GM23248 (cell line): Measurements from ENCODE around the gene CHAC1. TPM values are rescaled to one million over a fixed set of nuclear protein-coding genes. Genes with fewer than 3 reads are reported as not detected.
A peak's percentile ranks its signal among the peaks of the same experiment; 100 is the strongest.

ENCODE experiments used
- DNase-seq: peaks from one replicate; pipeline ENCODE4 v3.0.0-alpha.2; 2015
- H2AFZ ChIP-seq: fragments of 200-600 bp; sonication (generic); 2 replicates; pipeline ENCODE4 v1.6.1; 2016; ENCODE audit warnings: antibody characterized with exemption
- H3F3A ChIP-seq: fragments of 200-600 bp; sonication (generic); 2 replicates; pipeline ENCODE4 v1.6.1; 2016; ENCODE audit warnings: mild to moderate bottlenecking, antibody characterized with exemption, mixed run types; ENCODE audit not compliant: insufficient read depth
- H3K27ac ChIP-seq: fragments of 200-600 bp; sonication (generic); 2 replicates; pipeline ENCODE4 v1.5.1; 2016; ENCODE audit warnings: mild to moderate bottlenecking
- H3K27me3 ChIP-seq: fragments of 200-600 bp; sonication (generic); replicated peaks from 2 replicates; pipeline ENCODE4 v1.6.1; 2016; ENCODE audit warnings: mild to moderate bottlenecking; ENCODE audit not compliant: insufficient read depth
- H3K36me3 ChIP-seq: fragments of 200-600 bp; sonication (generic); 2 replicates; pipeline ENCODE4 v1.6.1; 2016; ENCODE audit warnings: low read depth, mild to moderate bottlenecking
- H3K4me1 ChIP-seq: fragments of 200-600 bp; sonication (generic); 2 replicates; pipeline ENCODE4 v1.6.1; 2016; ENCODE audit warnings: mild to moderate bottlenecking; ENCODE audit not compliant: insufficient read depth
- H3K4me2 ChIP-seq: fragments of 200-600 bp; sonication (generic); one replicate; pipeline ENCODE4 v1.6.1; 2016; ENCODE audit warnings: mild to moderate bottlenecking; ENCODE audit not compliant: unreplicated experiment
- H3K4me3 ChIP-seq: fragments of 200-600 bp; sonication (generic); 2 replicates; pipeline ENCODE4 v1.5.1; 2016; ENCODE audit warnings: mild to moderate bottlenecking
- H3K79me2 ChIP-seq: fragments of 200-600 bp; sonication (generic); 2 replicates; pipeline ENCODE4 v1.6.1; 2016; ENCODE audit warnings: mild to moderate bottlenecking; ENCODE audit not compliant: insufficient read depth
- H3K9ac ChIP-seq: fragments of 200-600 bp; sonication (generic); 2 replicates; pipeline ENCODE4 v1.6.1; 2016; ENCODE audit warnings: mild to moderate bottlenecking
- H3K9me2 ChIP-seq: fragments of 200-600 bp; sonication (generic); 2 replicates; pipeline ENCODE4 v1.6.1; 2016; ENCODE audit warnings: mixed run types, mild to moderate bottlenecking, moderate library complexity; ENCODE audit not compliant: insufficient read depth
- H3K9me3 ChIP-seq: fragments of 200-600 bp; sonication (generic); one replicate; pipeline ENCODE4 v1.6.1; 2017; ENCODE audit warnings: low read depth
- H4K20me1 ChIP-seq: fragments of 200-600 bp; sonication (generic); 2 replicates; pipeline ENCODE4 v1.6.0; 2016; ENCODE audit not compliant: insufficient read depth
- EZH2 ChIP-seq: fragments of 200-600 bp; sonication (generic); IDR thresholded peaks from 2 replicates; pipeline ENCODE4 v1.6.1; 2018; ENCODE audit warnings: antibody characterized with exemption, mild to moderate bottlenecking; ENCODE audit not compliant: insufficient read depth, poor library complexity, severe bottlenecking
- EZH2phosphoT487 ChIP-seq: fragments of 200-600 bp; sonication (generic); IDR thresholded peaks from 2 replicates; pipeline ENCODE4 v1.6.1; 2018; ENCODE audit warnings: antibody characterized with exemption, moderate library complexity, mild to moderate bottlenecking, low read depth; ENCODE audit not compliant: insufficient read depth
- WGBS, 2 experiments: methylation state at CpG; one replicate each; pipeline ENCODE4 v1.1.6; 2015 to 2017; ENCODE audit warnings: low lambda C conversion rate in 2 of 2, low coverage in 1 of 2; ENCODE audit errors: missing lambda C conversion rate in 2 of 2; 5-methylcytosine and 5-hydroxymethylcytosine counted together
- in situ Hi-C: fragments of 300-500 bp; cut with MboI; formaldehyde crosslinking; loops from 2 replicates; pipeline ENCODE4 v1.15.0; 2020
- polyA plus RNA-seq: library from polyadenylated mRNA; unstranded; fragments of >200 nt; fragmentation: Nextera tagmentation; extraction: Ambion mirVana; gene quantifications from 2 replicates; pipeline ENCODE4 v1.2.1, GENCODE V29; 2016
- total RNA-seq: library from RNA; depleted of rRNA; stranded (reverse); fragments of >200 nt; shearing (Covaris generic); gene quantifications from 2 replicates; pipeline ENCODE4 v1.2.3, GENCODE V29; 2014

CHAC1 gene
- total and polyA plus RNA-seq, 2 experiments from 2014 or later, result 43.8 to 74.4 TPM

DNA sequence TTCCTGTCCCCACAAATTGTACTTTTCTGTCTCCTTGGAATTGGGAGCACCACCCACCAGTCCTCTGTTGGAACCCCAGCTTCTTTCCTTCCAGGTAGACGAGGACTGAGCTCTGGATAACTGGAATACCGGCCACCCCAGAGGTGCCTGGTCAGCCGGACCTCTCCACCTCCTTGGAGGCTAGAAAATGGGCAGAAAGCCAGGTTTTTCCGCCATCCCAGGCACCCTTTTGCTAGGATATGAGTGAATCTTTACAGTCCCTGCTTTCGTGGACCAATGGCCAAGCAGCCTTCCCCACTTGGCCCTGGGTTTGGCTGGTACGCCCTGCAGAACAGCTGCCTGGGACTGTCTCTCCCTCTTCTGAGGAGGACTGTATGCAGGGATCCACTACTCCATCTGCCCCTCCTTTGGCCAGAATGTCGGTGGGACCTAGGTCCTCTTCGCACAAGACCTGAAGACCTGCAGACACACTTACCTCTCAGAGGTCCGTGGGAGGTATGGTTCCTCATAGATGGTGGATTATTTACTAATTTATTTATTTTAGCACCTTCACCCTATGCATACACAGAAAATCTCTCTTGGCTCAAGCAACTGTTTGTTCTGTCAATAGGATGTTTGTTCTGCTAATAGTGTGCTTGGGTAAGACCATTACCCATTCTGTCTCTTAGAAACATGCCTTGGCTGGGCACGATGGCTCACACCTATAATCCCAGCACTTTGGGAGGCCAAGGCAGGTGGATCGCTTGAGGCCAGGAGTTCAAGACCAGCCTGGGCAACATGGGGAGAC, 8.6 kb upstream of the CHAC1 start:
- in situ Hi-C loops, result no loop called here
- WGBS, 2 experiments, result 88 to 91% methylated on average over 11 of the region's 11 CpGs

DNA sequence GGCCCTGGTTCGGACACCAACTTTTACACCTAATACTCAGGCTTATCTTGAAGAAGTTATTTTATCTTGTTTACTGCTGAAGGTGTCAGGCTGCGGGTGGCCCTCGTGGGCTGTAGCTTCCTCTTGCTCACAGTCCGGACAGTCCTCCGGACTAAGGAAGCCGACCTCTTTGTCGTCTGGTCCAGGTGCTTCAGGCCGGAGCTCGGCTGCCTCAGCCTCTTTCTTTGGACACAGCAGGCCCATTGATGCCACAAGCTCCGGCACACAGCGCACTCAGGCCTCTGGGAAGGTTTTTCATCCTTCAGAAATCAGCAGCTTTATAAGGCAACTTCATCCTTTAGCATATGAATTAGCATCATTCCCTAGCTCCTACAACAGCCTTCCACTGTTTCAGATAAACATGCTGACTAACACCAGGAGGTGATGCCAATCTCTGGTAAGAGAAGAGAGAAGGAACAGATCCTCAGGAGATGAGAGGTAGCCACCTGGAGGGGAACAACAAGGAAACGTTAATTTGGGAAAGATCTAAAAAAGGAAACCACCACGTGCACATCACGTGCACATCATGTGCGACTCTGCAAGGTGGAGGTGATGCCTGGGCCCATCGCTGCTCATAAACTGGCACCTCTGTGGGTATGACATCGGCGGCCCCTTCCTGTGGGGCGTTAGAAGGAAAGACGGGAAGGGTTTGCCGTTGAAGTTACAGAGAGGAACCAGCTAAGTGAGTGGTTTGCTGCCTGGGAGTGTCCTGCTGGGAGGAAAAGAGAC, 4.4 kb upstream of the CHAC1 start:
- DNase-seq, result no peak
- Histone ChIP-seq H3K4me2 (no peak overlapping the region), H3F3A (peaks cover 9% of the 10 kb centered on the region; the same call in 1 of the 2 replicates), H3K36me3 (no peaks in the 10 kb centered on the region), H3K79me2 (peaks cover 7% of the 10 kb centered on the region), H2AFZ (no peak overlapping the region), H3K4me3 (no peak overlapping the region), H3K4me1 (peaks cover 7% of the 10 kb centered on the region; the same call in 1 of the 2 replicates), H3K27me3 (no peaks in the 10 kb centered on the region), H3K27ac (no peak overlapping the region), H4K20me1 (no peaks in the 10 kb centered on the region), H3K9me2 (no peaks in the 10 kb centered on the region), H3K9ac (no peak overlapping the region), H3K9me3 (no peaks in the 10 kb centered on the region)
- TF ChIP-seq EZH2 (no peak), EZH2phosphoT487 (no peak)
- WGBS, 2 experiments, result 72% methylated on average over 21 of the region's 21 CpGs
- in situ Hi-C loops, result no loop called here

More for the DNA sequence above, 8.6 kb upstream of the CHAC1 start:
- Histone ChIP-seq H3K4me3 (no peak overlapping the region), H3F3A (0 out of 2 replicates have a peak, but pooled peaks cover 7% of the 10 kb centered on the region), H3K27ac (no peak overlapping the region), H3K9me2 (no peaks in the 10 kb centered on the region), H3K4me1 (0 out of 2 replicates have a peak, but pooled peaks cover 8% of the 10 kb centered on the region), H3K36me3 (no peaks in the 10 kb centered on the region), H3K27me3 (no peaks in the 10 kb centered on the region), H3K9ac (no peak overlapping the region), H3K9me3 (no peaks in the 10 kb centered on the region), H3K4me2 (no peak overlapping the region), H3K79me2 (no peaks in the 10 kb centered on the region), H2AFZ (no peak overlapping the region), H4K20me1 (no peaks in the 10 kb centered on the region)
- TF ChIP-seq EZH2phosphoT487 (no peak), EZH2 (no peak)
- no peak for DNase-seq

DNA sequence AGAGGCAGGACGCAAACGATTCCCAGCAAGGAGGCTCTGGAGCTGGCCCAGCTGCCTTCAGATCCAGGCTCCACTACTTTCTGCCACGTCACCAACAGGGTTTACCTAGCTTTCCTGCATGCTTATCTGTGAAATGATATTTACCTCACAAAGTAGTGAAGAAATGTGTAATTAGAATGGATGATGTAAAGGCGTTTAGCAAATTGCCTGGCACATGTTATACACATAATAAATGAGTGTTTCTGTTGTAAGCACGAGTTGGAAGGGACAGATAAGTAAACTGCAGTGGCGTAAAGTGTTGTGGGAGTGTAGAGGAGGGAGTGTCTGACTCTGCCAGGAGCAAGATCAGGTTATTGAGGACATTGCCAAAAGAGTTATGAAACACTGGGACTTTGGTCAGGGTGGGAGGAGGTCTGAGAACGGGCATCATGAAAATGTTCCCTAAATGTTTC, 3.5 kb upstream of the CHAC1 start:
- H2AFZ ChIP-seq, result no peak overlapping the region
- H3K4me3 ChIP-seq, result no peak overlapping the region
- in situ Hi-C loops, result no loop called here
- H3F3A ChIP-seq, result peaks cover 9% of the 10 kb centered on the region; the same call in 1 of the 2 replicates
- H4K20me1 ChIP-seq, result no peaks in the 10 kb centered on the region
- H3K27ac ChIP-seq, result no peak overlapping the region
- 54 to 61% methylated on average over 7 of the region's 7 CpGs for WGBS, 2 experiments
- no peaks in the 10 kb centered on the region for H3K9me3 ChIP-seq
- H3K36me3 ChIP-seq, result no peaks in the 10 kb centered on the region
- H3K79me2 ChIP-seq, result peaks cover 16% of the 10 kb centered on the region
- no peaks in the 10 kb centered on the region for H3K27me3 ChIP-seq
- no peak for DNase-seq
- no peak overlapping the region for H3K9ac ChIP-seq
- no peak overlapping the region for H3K4me2 ChIP-seq
- no peak for TF ChIP-seq EZH2
- no peak for TF ChIP-seq EZH2phosphoT487
- H3K4me1 ChIP-seq, result peaks cover 9% of the 10 kb centered on the region
- H3K9me2 ChIP-seq, result no peaks in the 10 kb centered on the region

DNA sequence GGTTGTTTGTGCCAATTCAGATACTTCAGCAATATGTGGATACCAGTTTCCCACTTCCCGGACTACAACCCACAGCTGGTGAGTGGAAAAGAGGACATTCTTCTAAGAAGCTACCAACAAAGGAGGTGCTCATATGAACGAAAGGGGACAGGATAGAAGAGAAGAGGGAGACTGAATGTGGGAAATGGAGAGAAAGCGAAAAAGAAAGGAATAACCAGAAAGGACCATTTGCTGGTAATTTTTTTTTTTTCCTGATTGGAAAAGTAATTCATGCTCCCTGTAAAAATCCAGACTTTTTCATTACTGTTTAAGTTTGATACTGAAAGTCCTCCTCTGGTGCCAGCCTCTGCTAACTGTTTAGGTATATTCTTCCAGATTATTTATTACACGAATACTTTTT, 1.5 kb upstream of the CHAC1 start:
- Histone ChIP-seq H4K20me1 (no peaks in the 10 kb centered on the region; the same call in 1 of the 2 replicates), H3F3A (peaks cover 11% of the 10 kb centered on the region; the same call in 1 of the 2 replicates), H3K9ac (no peak overlapping the region), H3K36me3 (peaks cover 13% of the 10 kb centered on the region; the same call in 1 of the 2 replicates), H3K27me3 (no peaks in the 10 kb centered on the region), H3K9me2 (no peaks in the 10 kb centered on the region), H3K4me1 (peaks cover 29% of the 10 kb centered on the region), H2AFZ (peak overlapping the region; percentile 83), H3K9me3 (no peaks in the 10 kb centered on the region), H3K4me2 (no peak overlapping the region), H3K4me3 (peak overlapping the region; percentile 83), H3K79me2 (peaks cover 32% of the 10 kb centered on the region), H3K27ac (0 out of 2 replicates have a peak overlapping the region, but pooled peaks have one; percentile 80)
- TF ChIP-seq EZH2phosphoT487 (no peak), EZH2 (no peak)
- 74 to 75% methylated on average over 4 of the region's 4 CpGs for WGBS, 2 experiments
- DNase-seq, result no peak
- in situ Hi-C loops, result no loop called here
